Ishikawa (cell line): Measurements from ENCODE around the gene NUAK1.

ENCODE experiments used
- CEBPB ChIP-seq: IDR thresholded peaks from 2 replicates; pipeline ENCODE4 v1.6.1; 2012
- EP300 ChIP-seq: IDR thresholded peaks from 2 replicates; pipeline ENCODE4 v1.6.1; 2012; ENCODE audit warnings: borderline replicate concordance
- MAX ChIP-seq: IDR thresholded peaks from 2 replicates; pipeline ENCODE4 v1.6.1; 2012
- NFIC ChIP-seq: IDR thresholded peaks from 2 replicates; pipeline ENCODE4 v1.6.1; 2012
- TAF1 ChIP-seq: IDR thresholded peaks from 2 replicates; pipeline ENCODE4 v1.6.1; 2012; ENCODE audit warnings: low read depth, mild to moderate bottlenecking

DNA sequence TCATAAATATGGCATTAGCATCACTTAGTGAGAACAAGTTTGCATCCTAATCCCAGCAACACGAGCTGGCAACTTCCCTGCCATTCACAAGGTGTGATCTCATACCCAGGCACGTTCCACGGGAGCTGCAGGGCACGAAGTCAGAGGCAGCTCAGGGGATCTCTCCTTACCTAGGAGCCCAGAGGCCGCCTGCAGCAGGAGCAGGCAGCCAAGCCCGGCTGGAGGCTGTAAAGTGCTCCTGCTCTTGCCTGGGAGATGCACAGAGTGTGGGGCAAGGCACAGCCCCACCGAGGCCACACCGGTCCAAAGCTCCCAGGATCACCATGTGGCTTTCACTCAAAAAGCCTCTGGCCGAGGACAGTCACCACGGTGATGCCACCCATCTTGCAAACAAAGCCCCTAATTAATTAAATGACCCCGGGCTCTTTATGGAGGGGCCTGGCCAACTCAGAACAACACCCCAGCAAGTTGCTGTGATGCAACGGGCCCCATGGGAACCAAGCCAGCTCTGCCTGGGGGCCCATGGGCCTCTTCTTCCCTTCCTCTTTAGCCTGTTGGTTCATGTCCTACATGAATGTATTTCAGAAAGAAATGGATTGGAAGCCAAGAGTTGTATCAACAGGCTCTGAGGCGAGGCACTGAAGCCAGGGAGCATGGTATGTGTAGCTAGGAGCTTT lies 26.5 kb downstream of the NUAK1 start:
- TF ChIP-seq EP300, result no peak
- 0 out of 2 replicates have a peak, but pooled peaks have one; percentile 23 for TF ChIP-seq TAF1
- TF ChIP-seq CEBPB, result no peak
- peak; percentile 70 for TF ChIP-seq MAX
- TF ChIP-seq NFIC, result no peak
